ENCODE data around the gene SNX13.

The SNX13 gene

DNA sequence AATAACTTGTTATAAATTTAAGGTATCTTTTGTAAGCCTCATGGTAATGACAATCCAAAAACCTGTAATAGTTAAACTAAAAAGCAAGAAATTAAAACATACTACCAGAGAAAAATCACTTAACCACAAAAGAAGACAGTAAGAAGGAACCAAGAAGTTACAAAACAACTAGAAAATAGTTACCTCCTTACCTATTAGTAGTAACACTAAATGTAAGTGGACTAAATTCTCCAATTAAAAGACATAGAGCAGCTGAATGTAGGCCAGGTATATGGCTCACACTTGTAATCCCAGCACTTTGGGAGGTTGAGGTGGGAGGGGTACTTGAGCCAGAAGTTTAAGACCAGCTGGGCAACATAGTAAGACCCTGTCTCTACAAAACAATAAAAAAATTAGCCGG, 84.0 kb downstream of the SNX13 start:
- Histone ChIP-seq H3K36me3 (ENCODE audit: control insufficient read depth in 5 of 5, insufficient read depth in 5 of 5, low read length in 5 of 5) (peaks cover 9 to 39% (median 15%) of the 10 kb centered on the region in 5 donors), H3K9me3 (ENCODE audit: control insufficient read depth in 5 of 5, low read length in 5 of 5) (peaks cover 2 to 9% (median 4%) of the 10 kb centered on the region in 5 donors)

DNA sequence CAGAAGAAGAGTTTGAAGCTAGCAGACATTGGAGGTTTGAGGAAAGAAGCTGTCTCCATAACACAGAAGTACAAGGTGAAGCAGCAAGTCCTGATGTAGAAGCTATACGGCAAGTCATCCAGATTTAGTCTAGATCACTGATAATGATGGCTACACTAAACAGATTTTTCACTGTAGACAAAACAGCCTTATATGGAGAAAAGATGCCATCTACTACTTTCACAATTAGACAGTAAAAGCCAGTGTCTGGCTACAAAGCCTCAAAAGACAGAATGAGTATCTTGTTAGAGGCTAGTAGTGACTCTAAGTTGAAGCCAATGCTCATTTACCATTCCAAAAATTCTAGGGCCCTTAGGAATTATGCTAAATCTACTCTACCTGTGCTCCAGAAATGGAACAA, 85.1 kb downstream of the SNX13 start:
- H3K36me3 ChIP-seq (ENCODE audit: control insufficient read depth in 5 of 5, insufficient read depth in 5 of 5, low read length in 5 of 5): peaks cover 2 to 43% (median 7%) of the 10 kb centered on the region in 5 donors

More for the DNA sequence above, 84.0 kb downstream of the SNX13 start:
- no peak overlapping the region for H3K4me3 ChIP-seq (ENCODE audit: low read depth in 1 of 5, low read length in 5 of 5)
- H3K27ac ChIP-seq (ENCODE audit: low read depth, low read length): no peak overlapping the region
- H3K4me1 ChIP-seq (ENCODE audit: control insufficient read depth in 5 of 5, insufficient read depth in 5 of 5, low read length in 5 of 5): no peaks in the 10 kb centered on the region
- no peaks in the 10 kb centered on the region for H3K27me3 ChIP-seq (ENCODE audit: control insufficient read depth in 5 of 5, insufficient read depth in 4 of 5, low read length in 5 of 5)
- no peak overlapping the region for H3K9ac ChIP-seq (ENCODE audit: low read length in 5 of 5)

DNA sequence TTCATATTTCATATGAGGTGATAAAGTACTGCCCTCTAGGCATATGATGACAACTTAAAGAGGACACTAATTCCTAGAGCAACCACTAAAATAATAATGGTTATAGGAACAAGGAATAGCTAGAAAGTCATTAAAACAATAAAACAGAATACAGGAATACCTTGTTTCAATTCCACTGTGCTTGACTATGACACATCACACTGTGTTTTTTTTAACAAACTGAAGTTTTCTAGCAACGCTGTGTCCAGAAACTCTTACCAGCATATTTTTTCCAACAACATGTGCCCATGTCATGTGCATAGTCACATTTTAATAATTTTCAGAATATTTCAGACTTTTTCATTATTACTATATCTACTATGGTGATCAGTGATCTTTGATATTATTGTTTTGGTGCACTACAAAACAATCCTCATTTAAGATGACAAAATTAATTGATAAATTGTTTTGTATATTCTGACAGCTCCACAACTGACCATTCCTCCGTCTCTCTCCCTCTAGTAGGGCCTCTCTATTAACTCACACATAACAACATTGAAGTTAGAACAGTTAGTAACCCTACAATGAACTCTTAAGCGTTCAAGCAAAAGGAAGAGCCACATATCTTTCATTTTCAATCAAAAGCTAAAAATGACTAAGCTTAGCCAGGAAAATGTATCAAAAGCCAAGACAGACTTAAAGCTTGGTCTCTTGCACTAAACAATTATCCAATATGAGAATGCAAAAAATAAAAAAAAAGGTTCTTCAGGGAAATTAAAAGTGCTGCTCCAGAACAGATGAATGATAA, 85.8 kb downstream of the SNX13 start:
- Histone ChIP-seq H3K36me3 (ENCODE audit: control insufficient read depth in 5 of 5, insufficient read depth in 5 of 5, low read length in 5 of 5) (peaks cover 6 to 40% (median 7%) of the 10 kb centered on the region in 5 donors), H3K27ac (ENCODE audit: low read depth, low read length) (no peak overlapping the region), H3K27me3 (ENCODE audit: control insufficient read depth in 5 of 5, insufficient read depth in 4 of 5, low read length in 5 of 5) (no peaks in the 10 kb centered on the region), H3K9ac (ENCODE audit: low read length in 5 of 5) (no peak overlapping the region), H3K4me3 (ENCODE audit: low read depth in 1 of 5, low read length in 5 of 5) (no peak overlapping the region), H3K4me1 (ENCODE audit: control insufficient read depth in 5 of 5, insufficient read depth in 5 of 5, low read length in 5 of 5) (no peaks in the 10 kb centered on the region), H3K9me3 (ENCODE audit: control insufficient read depth in 5 of 5, low read length in 5 of 5) (peaks cover 2 to 9% (median 4%) of the 10 kb centered on the region in 5 donors)

More for the DNA sequence above, 85.1 kb downstream of the SNX13 start:
- H3K27me3 ChIP-seq (ENCODE audit: control insufficient read depth in 5 of 5, insufficient read depth in 4 of 5, low read length in 5 of 5): no peaks in the 10 kb centered on the region
- no peaks in the 10 kb centered on the region for H3K4me1 ChIP-seq (ENCODE audit: control insufficient read depth in 5 of 5, insufficient read depth in 5 of 5, low read length in 5 of 5)
- peaks cover 2 to 9% (median 4%) of the 10 kb centered on the region in 5 donors for H3K9me3 ChIP-seq (ENCODE audit: control insufficient read depth in 5 of 5, low read length in 5 of 5)
- no peak overlapping the region for H3K27ac ChIP-seq (ENCODE audit: low read depth, low read length)
- no peak overlapping the region for H3K4me3 ChIP-seq (ENCODE audit: low read depth in 1 of 5, low read length in 5 of 5)
- no peak overlapping the region for H3K9ac ChIP-seq (ENCODE audit: low read length in 5 of 5)

DNA sequence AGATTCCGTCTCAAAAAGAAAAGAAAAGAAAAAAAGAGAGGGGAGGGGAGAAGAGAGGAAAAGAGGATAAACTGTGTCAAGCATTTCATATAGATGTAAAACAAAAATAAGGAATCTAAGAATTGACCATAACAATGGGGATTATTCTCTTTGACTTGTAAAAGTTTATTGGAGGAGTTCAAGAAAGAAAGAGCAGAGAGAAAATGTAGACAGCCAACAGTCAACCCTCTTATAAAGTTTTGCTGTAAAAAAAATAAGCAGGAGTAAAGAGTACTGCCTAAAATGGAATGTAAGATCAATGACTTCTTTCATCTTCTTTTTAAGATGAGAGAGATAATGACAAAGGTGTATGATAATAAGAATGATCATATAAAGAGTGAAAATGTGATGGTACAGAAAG, 87.9 kb downstream of the SNX13 start:
- no peaks in the 10 kb centered on the region for H3K4me1 ChIP-seq (ENCODE audit: control insufficient read depth in 5 of 5, insufficient read depth in 5 of 5, low read length in 5 of 5)
- H3K4me3 ChIP-seq (ENCODE audit: low read depth in 1 of 5, low read length in 5 of 5): no peak overlapping the region
- peaks cover 18 to 36% (median 19%) of the 10 kb centered on the region in 5 donors for H3K36me3 ChIP-seq (ENCODE audit: control insufficient read depth in 5 of 5, insufficient read depth in 5 of 5, low read length in 5 of 5)
- H3K9ac ChIP-seq (ENCODE audit: low read length in 5 of 5): no peak overlapping the region
- H3K27me3 ChIP-seq (ENCODE audit: control insufficient read depth in 5 of 5, insufficient read depth in 4 of 5, low read length in 5 of 5): no peaks in the 10 kb centered on the region
- peaks cover 2 to 9% (median 4%) of the 10 kb centered on the region in 5 donors for H3K9me3 ChIP-seq (ENCODE audit: control insufficient read depth in 5 of 5, low read length in 5 of 5)
- no peak overlapping the region for H3K27ac ChIP-seq (ENCODE audit: low read depth, low read length)

DNA sequence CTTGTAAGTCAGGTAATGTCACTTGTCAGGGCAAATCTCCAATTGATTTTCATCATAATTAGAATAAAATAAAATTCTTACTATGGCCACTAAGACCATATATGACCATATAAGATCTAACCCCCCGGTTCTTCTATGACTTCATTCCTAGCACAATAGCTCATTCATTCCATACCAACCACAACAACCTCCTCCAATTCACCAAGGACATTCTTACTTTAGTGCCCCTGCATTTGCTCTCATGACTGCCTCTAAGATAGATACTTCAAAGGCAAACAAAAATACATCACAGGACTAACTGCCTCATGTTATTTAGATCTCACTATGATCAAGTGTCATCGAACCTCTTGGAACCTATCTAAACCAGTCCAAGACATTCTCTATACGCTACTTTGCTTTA, 90.8 kb downstream of the SNX13 start:
- Histone ChIP-seq H3K36me3 (ENCODE audit: control insufficient read depth in 5 of 5, insufficient read depth in 5 of 5, low read length in 5 of 5) (peaks cover 16 to 33% (median 22%) of the 10 kb centered on the region in 5 donors), H3K4me1 (ENCODE audit: control insufficient read depth in 5 of 5, insufficient read depth in 5 of 5, low read length in 5 of 5) (no peaks in the 10 kb centered on the region), H3K4me3 (ENCODE audit: low read depth in 1 of 5, low read length in 5 of 5) (no peak overlapping the region), H3K27me3 (ENCODE audit: control insufficient read depth in 5 of 5, insufficient read depth in 4 of 5, low read length in 5 of 5) (no peaks in the 10 kb centered on the region), H3K9ac (ENCODE audit: low read length in 5 of 5) (no peak overlapping the region), H3K27ac (ENCODE audit: low read depth, low read length) (no peak overlapping the region), H3K9me3 (ENCODE audit: control insufficient read depth in 5 of 5, low read length in 5 of 5) (no peaks in the 10 kb centered on the region)

DNA sequence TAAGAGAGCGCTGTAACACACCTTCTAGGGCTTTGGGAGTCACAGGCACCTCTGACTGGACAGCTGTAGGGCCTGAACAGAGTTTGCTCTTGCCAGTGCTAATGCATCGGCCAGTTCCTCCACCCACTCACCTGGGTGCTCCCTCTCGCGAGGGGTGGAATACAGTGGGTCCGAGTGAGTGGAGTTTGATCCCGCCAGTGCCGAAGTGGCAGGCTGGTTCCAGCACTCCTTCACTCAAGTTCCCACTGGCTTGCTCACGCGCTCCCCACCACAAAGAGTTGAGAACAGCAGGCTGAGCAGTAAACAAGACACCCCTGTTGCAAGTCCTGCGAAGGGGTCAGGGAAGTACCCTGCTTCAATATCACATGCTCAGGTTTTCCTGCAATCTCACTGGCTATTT, 91.8 kb downstream of the SNX13 start:
- Histone ChIP-seq H3K4me3 (ENCODE audit: low read depth in 1 of 5, low read length in 5 of 5) (no peak overlapping the region), H3K9me3 (ENCODE audit: control insufficient read depth in 5 of 5, low read length in 5 of 5) (no peaks in the 10 kb centered on the region), H3K36me3 (ENCODE audit: control insufficient read depth in 5 of 5, insufficient read depth in 5 of 5, low read length in 5 of 5) (peaks cover 16 to 36% (median 22%) of the 10 kb centered on the region in 5 donors), H3K27me3 (ENCODE audit: control insufficient read depth in 5 of 5, insufficient read depth in 4 of 5, low read length in 5 of 5) (no peaks in the 10 kb centered on the region), H3K9ac (ENCODE audit: low read length in 5 of 5) (no peak overlapping the region), H3K4me1 (ENCODE audit: control insufficient read depth in 5 of 5, insufficient read depth in 5 of 5, low read length in 5 of 5) (no peaks in the 10 kb centered on the region), H3K27ac (ENCODE audit: low read depth, low read length) (no peak overlapping the region)

DNA sequence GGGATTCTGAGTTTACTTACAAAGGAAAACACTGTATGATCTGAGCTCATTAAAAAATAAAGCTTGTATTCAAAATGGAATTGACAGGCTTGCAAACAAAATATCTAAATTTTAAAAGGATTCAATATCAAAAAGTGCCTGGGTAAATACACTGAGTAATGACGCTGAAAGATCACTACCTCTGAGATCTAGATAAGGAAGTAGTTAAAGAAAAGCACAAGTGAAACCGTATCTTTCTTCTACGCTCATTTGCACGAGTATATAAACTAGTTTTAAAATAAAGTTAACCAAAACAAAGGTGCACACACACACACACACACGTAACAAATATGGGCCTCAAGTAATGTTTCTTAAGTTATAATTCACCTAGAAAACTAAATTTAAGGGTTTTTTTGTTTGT, 93.4 kb downstream of the SNX13 start:
- H3K27me3 ChIP-seq (ENCODE audit: control insufficient read depth in 5 of 5, insufficient read depth in 4 of 5, low read length in 5 of 5): no peaks in the 10 kb centered on the region
- no peaks in the 10 kb centered on the region for H3K4me1 ChIP-seq (ENCODE audit: control insufficient read depth in 5 of 5, insufficient read depth in 5 of 5, low read length in 5 of 5)
- peaks cover 20 to 43% (median 22%) of the 10 kb centered on the region in 5 donors for H3K36me3 ChIP-seq (ENCODE audit: control insufficient read depth in 5 of 5, insufficient read depth in 5 of 5, low read length in 5 of 5)
- H3K27ac ChIP-seq (ENCODE audit: low read depth, low read length): no peak overlapping the region
- no peak overlapping the region for H3K4me3 ChIP-seq (ENCODE audit: low read depth in 1 of 5, low read length in 5 of 5)
- H3K9ac ChIP-seq (ENCODE audit: low read length in 5 of 5): no peak overlapping the region
- H3K9me3 ChIP-seq (ENCODE audit: control insufficient read depth in 5 of 5, low read length in 5 of 5): no peaks in the 10 kb centered on the region

DNA sequence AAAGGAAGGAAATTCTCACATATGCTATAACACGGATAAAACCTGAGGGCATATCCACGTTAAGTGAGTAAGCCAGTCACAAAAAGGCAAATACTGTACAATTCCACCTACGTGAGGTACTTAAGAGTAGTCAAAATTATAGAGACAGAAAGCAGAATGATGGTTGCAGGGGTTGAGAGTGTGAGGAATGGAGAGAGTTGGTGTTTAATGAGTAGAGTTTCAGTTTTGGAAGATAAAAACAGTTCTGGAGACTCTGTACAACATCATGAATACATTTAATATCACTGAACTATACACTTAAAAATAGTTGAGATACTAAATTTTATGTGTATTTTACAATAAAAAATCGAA, 95.1 kb downstream of the SNX13 start:
- peaks cover 23 to 36% (median 28%) of the 10 kb centered on the region in 5 donors for H3K36me3 ChIP-seq (ENCODE audit: control insufficient read depth in 5 of 5, insufficient read depth in 5 of 5, low read length in 5 of 5)
- no peak overlapping the region for H3K4me3 ChIP-seq (ENCODE audit: low read depth in 1 of 5, low read length in 5 of 5)
- H3K27ac ChIP-seq (ENCODE audit: low read depth, low read length): no peak overlapping the region
- no peak overlapping the region for H3K9ac ChIP-seq (ENCODE audit: low read length in 5 of 5)
- no peaks in the 10 kb centered on the region for H3K4me1 ChIP-seq (ENCODE audit: control insufficient read depth in 5 of 5, insufficient read depth in 5 of 5, low read length in 5 of 5)
- H3K27me3 ChIP-seq (ENCODE audit: control insufficient read depth in 5 of 5, insufficient read depth in 4 of 5, low read length in 5 of 5): no peaks in the 10 kb centered on the region
- H3K9me3 ChIP-seq (ENCODE audit: control insufficient read depth in 5 of 5, low read length in 5 of 5): no peaks in the 10 kb centered on the region

DNA sequence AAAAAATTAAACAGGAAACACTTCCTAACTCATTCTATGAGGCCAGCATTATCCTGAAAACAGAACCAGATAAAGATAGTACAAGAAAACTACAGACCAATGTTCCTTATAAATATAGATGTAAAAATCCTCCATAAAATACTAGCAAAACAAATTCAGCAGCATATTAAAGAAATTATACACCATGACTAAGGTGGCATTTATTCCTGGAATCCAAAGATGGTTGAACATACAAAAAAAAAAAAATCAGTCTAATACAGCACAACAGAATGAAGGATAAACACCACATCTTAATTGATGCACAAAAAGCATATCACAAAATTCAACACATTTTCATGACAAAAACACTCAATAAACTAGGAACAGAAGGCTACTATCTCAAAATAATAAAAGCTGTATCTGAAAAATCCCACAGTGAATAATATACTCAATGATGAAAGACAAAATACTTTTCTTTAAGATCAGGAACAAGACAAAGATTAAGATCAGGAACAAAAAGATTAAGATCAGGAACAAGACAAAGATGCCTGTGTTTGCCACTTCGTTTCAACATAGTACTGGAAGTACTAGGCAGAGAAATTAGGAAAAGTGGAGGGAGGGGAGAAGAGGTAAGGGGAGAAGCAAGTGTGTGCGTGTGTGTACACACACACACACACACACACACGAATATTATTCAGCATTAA, 95.6 kb downstream of the SNX13 start:
- Histone ChIP-seq H3K9me3 (ENCODE audit: control insufficient read depth in 5 of 5, low read length in 5 of 5) (no peaks in the 10 kb centered on the region), H3K36me3 (ENCODE audit: control insufficient read depth in 5 of 5, insufficient read depth in 5 of 5, low read length in 5 of 5) (peaks cover 19 to 35% (median 30%) of the 10 kb centered on the region in 5 donors), H3K4me1 (ENCODE audit: control insufficient read depth in 5 of 5, insufficient read depth in 5 of 5, low read length in 5 of 5) (no peaks in the 10 kb centered on the region), H3K27ac (ENCODE audit: low read depth, low read length) (no peak overlapping the region), H3K9ac (ENCODE audit: low read length in 5 of 5) (no peak overlapping the region), H3K27me3 (ENCODE audit: control insufficient read depth in 5 of 5, insufficient read depth in 4 of 5, low read length in 5 of 5) (no peaks in the 10 kb centered on the region), H3K4me3 (ENCODE audit: low read depth in 1 of 5, low read length in 5 of 5) (no peak overlapping the region)

DNA sequence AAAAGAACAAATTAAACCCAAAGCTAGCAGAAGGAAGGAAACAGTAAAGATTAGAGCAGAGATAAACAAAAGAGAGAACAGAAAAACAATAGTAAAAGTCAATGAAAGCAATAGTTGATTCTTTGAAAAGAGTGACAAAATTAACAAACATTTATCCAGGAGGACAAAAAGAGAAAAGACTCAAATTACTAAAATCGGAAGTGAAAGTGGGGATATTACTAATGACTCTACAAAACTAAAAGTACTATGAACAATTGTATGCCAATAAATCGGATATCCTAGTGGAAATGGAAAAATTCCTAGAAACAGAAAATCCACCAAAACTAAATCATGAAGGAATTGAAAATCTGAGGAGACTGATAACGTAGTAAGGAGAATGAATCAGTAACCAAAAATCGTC, 96.3 kb downstream of the SNX13 start:
- Histone ChIP-seq H3K9me3 (ENCODE audit: control insufficient read depth in 5 of 5, low read length in 5 of 5) (no peaks in the 10 kb centered on the region), H3K4me1 (ENCODE audit: control insufficient read depth in 5 of 5, insufficient read depth in 5 of 5, low read length in 5 of 5) (no peaks in the 10 kb centered on the region), H3K27ac (ENCODE audit: low read depth, low read length) (no peak overlapping the region), H3K4me3 (ENCODE audit: low read depth in 1 of 5, low read length in 5 of 5) (no peak overlapping the region), H3K27me3 (ENCODE audit: control insufficient read depth in 5 of 5, insufficient read depth in 4 of 5, low read length in 5 of 5) (no peaks in the 10 kb centered on the region), H3K36me3 (ENCODE audit: control insufficient read depth in 5 of 5, insufficient read depth in 5 of 5, low read length in 5 of 5) (peaks cover 20 to 41% (median 35%) of the 10 kb centered on the region in 5 donors), H3K9ac (ENCODE audit: low read length in 5 of 5) (no peak overlapping the region)

All from subcutaneous abdominal adipose tissue (tissue), 5 donors.